Measurements from ENCODE around the gene ANKRD33. TPM values are rescaled to one million over a fixed set of nuclear protein-coding genes. Genes with fewer than 3 reads are reported as not detected.

ANKRD33 gene
- total RNA-seq, 1 donor from 2014 or later: not detected

DNA sequence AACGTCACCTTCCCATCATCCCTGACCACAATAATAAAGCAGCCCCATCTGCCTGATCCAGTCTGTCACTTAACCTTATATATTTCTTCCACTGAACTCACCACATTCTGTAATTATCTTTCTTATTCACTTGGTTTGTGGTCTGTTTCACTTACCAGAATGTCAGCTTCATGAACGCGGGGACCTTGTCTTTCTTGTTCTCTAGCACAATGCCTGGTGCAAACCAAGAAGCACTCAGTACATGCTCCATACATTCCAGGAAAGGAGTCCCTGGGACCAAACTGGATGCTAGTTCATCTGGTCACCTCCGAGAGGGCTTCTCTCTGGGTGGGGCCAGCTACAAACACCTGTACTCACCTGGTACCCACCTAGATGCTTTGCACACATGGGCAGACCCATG, 17.4 kb upstream of the ANKRD33 start:
- H3K36me3 ChIP-seq: no peaks in the 10 kb centered on the region
- H3K27me3 ChIP-seq: peaks cover 7% of the 10 kb centered on the region
- DNase-seq (ENCODE audit: low spot score in 2 of 2): no peak
- no peak overlapping the region for H3K4me3 ChIP-seq
- intact Hi-C loops (cut with DNase I): no loop called here
- peaks cover 8 to 9% of the 10 kb centered on the region in 2 donors for H3K4me1 ChIP-seq
- no peaks in the 10 kb centered on the region for H3K9me3 ChIP-seq
- no peak overlapping the region for H3K27ac ChIP-seq
- TF ChIP-seq, protein P1, sequence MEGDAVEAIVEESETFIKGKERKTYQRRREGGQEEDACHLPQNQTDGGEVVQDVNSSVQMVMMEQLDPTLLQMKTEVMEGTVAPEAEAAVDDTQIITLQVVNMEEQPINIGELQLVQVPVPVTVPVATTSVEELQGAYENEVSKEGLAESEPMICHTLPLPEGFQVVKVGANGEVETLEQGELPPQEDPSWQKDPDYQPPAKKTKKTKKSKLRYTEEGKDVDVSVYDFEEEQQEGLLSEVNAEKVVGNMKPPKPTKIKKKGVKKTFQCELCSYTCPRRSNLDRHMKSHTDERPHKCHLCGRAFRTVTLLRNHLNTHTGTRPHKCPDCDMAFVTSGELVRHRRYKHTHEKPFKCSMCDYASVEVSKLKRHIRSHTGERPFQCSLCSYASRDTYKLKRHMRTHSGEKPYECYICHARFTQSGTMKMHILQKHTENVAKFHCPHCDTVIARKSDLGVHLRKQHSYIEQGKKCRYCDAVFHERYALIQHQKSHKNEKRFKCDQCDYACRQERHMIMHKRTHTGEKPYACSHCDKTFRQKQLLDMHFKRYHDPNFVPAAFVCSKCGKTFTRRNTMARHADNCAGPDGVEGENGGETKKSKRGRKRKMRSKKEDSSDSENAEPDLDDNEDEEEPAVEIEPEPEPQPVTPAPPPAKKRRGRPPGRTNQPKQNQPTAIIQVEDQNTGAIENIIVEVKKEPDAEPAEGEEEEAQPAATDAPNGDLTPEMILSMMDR (IDR thresholded peaks at IDR 0.05): no peak

DNA sequence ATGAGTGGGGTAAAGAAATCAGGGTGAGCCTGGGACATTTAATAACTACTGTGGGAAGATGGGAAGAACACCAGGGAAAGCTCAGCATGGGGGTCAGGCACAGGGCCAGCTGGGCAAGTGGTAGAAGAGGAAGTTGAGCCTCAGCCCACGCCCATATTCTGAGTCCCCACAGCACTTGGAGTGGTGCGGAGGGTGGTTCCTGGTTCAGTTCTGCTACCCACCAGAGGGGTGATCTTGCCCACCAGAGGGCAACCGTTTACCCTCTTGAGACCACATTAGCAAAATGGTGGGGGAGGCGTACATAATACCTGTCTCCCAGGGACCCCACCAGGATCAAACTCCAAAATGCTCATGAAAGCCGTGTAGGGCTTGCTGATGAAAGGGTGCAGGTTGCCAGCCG, 16.8 kb upstream of the ANKRD33 start:
- Histone ChIP-seq H3K9me3 (no peaks in the 10 kb centered on the region), H3K27ac (no peak overlapping the region), H3K4me3 (no peak overlapping the region), H3K36me3 (no peaks in the 10 kb centered on the region), H3K27me3 (peaks cover 7% of the 10 kb centered on the region), H3K4me1 (peaks cover 8 to 9% of the 10 kb centered on the region in 2 donors)
- peak in 1 of 2 donors; percentile 67 for DNase-seq (ENCODE audit: low spot score in 2 of 2)
- intact Hi-C loops (cut with DNase I): no loop called here
- TF ChIP-seq, protein P1 (IDR thresholded peaks at IDR 0.05): no peak

GRCh38 chr12:51871918-51872688, 15.8 kb upstream of the ANKRD33 start:
- TF ChIP-seq, protein P1 (IDR thresholded peaks at IDR 0.05): no peak
- H3K9me3 ChIP-seq: no peaks in the 10 kb centered on the region
- DNase-seq (ENCODE audit: low spot score in 2 of 2): no peak
- intact Hi-C loops (cut with DNase I): no loop called here
- H3K4me3 ChIP-seq: no peak overlapping the region
- no peaks in the 10 kb centered on the region for H3K36me3 ChIP-seq
- peaks cover 7% of the 10 kb centered on the region for H3K27me3 ChIP-seq
- no peak overlapping the region for H3K27ac ChIP-seq
- peaks cover 8 to 9% of the 10 kb centered on the region in 2 donors for H3K4me1 ChIP-seq

DNA sequence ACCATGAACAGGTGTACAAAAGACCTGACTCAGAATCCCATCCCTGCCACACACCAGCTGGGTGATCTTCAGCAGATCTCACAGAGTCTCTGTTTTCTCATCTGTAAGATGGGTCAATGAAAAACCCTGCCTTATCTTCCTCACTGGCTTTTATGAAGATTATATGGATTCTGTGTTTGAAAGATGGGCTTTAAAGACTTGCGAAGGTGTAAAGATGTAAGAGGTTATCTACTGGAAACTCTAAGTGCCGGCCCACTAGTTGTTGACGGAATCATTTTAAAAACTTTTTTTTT, 15.3 kb upstream of the ANKRD33 start:
- peaks cover 7% of the 10 kb centered on the region for H3K27me3 ChIP-seq
- peaks cover 8 to 9% of the 10 kb centered on the region in 2 donors for H3K4me1 ChIP-seq
- DNase-seq (ENCODE audit: low spot score in 2 of 2): no peak
- H3K36me3 ChIP-seq: no peaks in the 10 kb centered on the region
- TF ChIP-seq, protein P1 (IDR thresholded peaks at IDR 0.05): no peak
- no peaks in the 10 kb centered on the region for H3K9me3 ChIP-seq
- intact Hi-C loops (cut with DNase I): no loop called here
- H3K27ac ChIP-seq: no peak overlapping the region
- no peak overlapping the region for H3K4me3 ChIP-seq

- no peak overlapping the region for H3K4me3 ChIP-seq
- no peaks in the 10 kb centered on the region for H3K9me3 ChIP-seq
- intact Hi-C loops (cut with DNase I): no loop called here
- H3K27ac ChIP-seq: no peak overlapping the region
- peaks cover 7% of the 10 kb centered on the region for H3K27me3 ChIP-seq
- DNase-seq (ENCODE audit: low spot score in 2 of 2): no peak
- H3K4me1 ChIP-seq: peaks cover 8 to 9% of the 10 kb centered on the region in 2 donors
- TF ChIP-seq, protein P1 (IDR thresholded peaks at IDR 0.05): no peak
- H3K36me3 ChIP-seq: no peaks in the 10 kb centered on the region
Observed at GRCh38 chr12:51873251-51873994, 14.5 kb upstream of the ANKRD33 start.
